ENCODE measurements around the gene CSTPP1. TPM values are rescaled to one million over a fixed set of nuclear protein-coding genes. Genes with fewer than 3 reads are reported as not detected.
"Not testable (repeated sequence)": the region's sequence is repeated elsewhere in the genome, so short reads cannot be mapped to it uniquely, and the experiment has no call there.

Gene CSTPP1
- total RNA-seq, 1 donor from 2014 or later, result 32.8 TPM

GRCh38 chr11:47201015-47201414 lies 264.5 kb downstream of the CSTPP1 start:
- ATAC-seq (no peak), DNase-seq (no peak)
- intact Hi-C loops (cut with DNase I), result no loop called here
- Histone ChIP-seq H3K27ac (no peak overlapping the region), H3K9me3 (no peaks in the 10 kb centered on the region), H3K4me3 (no peak overlapping the region), H3K4me1 (no peaks in the 10 kb centered on the region), H3K27me3 (ENCODE audit: low read depth) (no peaks in the 10 kb centered on the region), H3K36me3 (no peaks in the 10 kb centered on the region)
- TF ChIP-seq CTCF (IDR thresholded peaks at IDR 0.05), result no peak

GRCh38 chr11:47202576-47202975 lies 266.0 kb downstream of the CSTPP1 start:
- Histone ChIP-seq H3K27ac (no peak overlapping the region), H3K27me3 (ENCODE audit: low read depth) (no peaks in the 10 kb centered on the region), H3K36me3 (no peaks in the 10 kb centered on the region), H3K4me1 (no peaks in the 10 kb centered on the region), H3K4me3 (no peak overlapping the region), H3K9me3 (no peaks in the 10 kb centered on the region)
- ATAC-seq (no peak), DNase-seq (no peak)
- intact Hi-C loops (cut with DNase I), result no loop called here
- no peak for TF ChIP-seq CTCF (IDR thresholded peaks at IDR 0.05)

GRCh38 chr11:47204637-47204989 lies 268.1 kb downstream of the CSTPP1 start:
- intact Hi-C loops (cut with DNase I), result no loop called here
- no peak for ATAC-seq

GRCh38 chr11:47206577-47206976 lies 270.0 kb downstream of the CSTPP1 start:
- H3K27ac ChIP-seq; H3K4me1 ChIP-seq; H3K27me3 ChIP-seq (ENCODE audit: low read depth); H3K36me3 ChIP-seq; H3K9me3 ChIP-seq; intact Hi-C loops (cut with DNase I); DNase-seq; H3K4me3 ChIP-seq; ATAC-seq: not testable (repeated sequence)

More at GRCh38 chr11:47204637-47204989, 268.1 kb downstream of the CSTPP1 start:
- Histone ChIP-seq H3K4me1 (no peaks in the 10 kb centered on the region), H3K36me3 (no peaks in the 10 kb centered on the region), H3K27me3 (ENCODE audit: low read depth) (no peaks in the 10 kb centered on the region), H3K9me3 (no peaks in the 10 kb centered on the region), H3K4me3 (no peak overlapping the region), H3K27ac (no peak overlapping the region)
- no peak for TF ChIP-seq CTCF (IDR thresholded peaks at IDR 0.05)
- no peak for DNase-seq

GRCh38 chr11:47207459-47207858 lies 270.9 kb downstream of the CSTPP1 start:
- TF ChIP-seq CTCF (IDR thresholded peaks at IDR 0.05), result no peak
- H3K4me1 ChIP-seq, result no peaks in the 10 kb centered on the region
- no peak overlapping the region for H3K27ac ChIP-seq
- H3K4me3 ChIP-seq, result no peak overlapping the region
- DNase-seq (no peak), ATAC-seq (no peak)
- intact Hi-C loops (cut with DNase I), result no loop called here
- H3K9me3 ChIP-seq, result no peaks in the 10 kb centered on the region
- H3K27me3 ChIP-seq (ENCODE audit: low read depth), result no peaks in the 10 kb centered on the region
- H3K36me3 ChIP-seq, result no peaks in the 10 kb centered on the region

GRCh38 chr11:47208008-47208552 lies 271.5 kb downstream of the CSTPP1 start:
- H3K36me3 ChIP-seq; intact Hi-C loops (cut with DNase I); H3K9me3 ChIP-seq; H3K4me3 ChIP-seq; DNase-seq; ATAC-seq; H3K27me3 ChIP-seq (ENCODE audit: low read depth); H3K4me1 ChIP-seq; H3K27ac ChIP-seq: not testable (repeated sequence)

GRCh38 chr11:47208628-47209027 lies 272.1 kb downstream of the CSTPP1 start:
- DNase-seq (no peak), ATAC-seq (no peak)
- Histone ChIP-seq H3K4me1 (peaks cover 3% of the 10 kb centered on the region), H3K36me3 (no peaks in the 10 kb centered on the region), H3K4me3 (no peak overlapping the region), H3K27me3 (ENCODE audit: low read depth) (no peaks in the 10 kb centered on the region), H3K9me3 (no peaks in the 10 kb centered on the region), H3K27ac (no peak overlapping the region)
- no peak for TF ChIP-seq CTCF (IDR thresholded peaks at IDR 0.05)
- intact Hi-C loops (cut with DNase I), result no loop called here

Data from lower lobe of right lung (tissue), 2 donors.